ENCODE results near the gene ABCC1.

Gene ABCC1

DNA sequence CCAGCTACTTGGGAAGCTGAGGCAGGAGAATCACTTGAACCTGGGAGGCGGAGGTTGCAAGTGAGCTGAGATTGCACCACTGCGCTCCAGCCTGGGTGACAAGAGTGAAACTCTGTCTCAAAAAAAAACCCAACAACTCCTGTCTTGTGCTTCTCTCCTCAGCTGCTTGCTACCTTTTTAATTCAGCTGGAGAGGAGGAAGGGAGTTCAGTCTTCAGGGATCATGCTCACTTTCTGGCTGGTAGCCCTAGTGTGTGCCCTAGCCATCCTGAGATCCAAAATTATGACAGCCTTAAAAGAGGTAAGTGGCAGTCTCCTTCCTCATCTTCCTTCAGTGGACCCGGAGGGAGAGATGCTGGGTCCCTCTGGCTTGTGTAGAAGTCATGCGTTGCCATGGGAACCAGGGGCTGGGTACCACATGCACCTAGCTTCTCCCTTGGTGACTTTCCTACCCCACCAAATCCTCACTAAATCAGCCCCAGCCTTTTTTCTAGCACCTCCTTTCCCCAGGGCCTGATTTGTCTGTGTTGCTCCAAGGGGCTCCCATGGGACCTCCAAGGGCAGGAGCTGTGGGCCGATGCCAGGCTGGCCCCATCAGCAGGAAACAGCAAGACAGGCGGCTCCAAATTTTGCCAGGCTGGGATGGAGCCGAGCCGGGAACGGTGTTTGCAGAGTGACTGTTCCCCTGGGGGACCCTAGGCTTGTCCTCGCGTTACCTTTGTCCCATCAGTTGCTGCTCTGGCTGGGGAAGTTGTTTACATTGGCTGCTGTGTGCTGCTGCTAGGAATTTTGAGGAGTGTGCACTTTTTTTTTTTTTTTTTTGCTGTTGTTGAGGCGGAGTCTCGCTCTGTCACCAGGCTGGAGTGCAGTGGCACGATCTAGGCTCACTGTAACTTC, 65.2 kb downstream of the ABCC1 start:
- no peaks in the 10 kb centered on the region for H3K9me3 Mint-ChIP-seq
- H3K27ac Mint-ChIP-seq: peak overlapping the region in 1 of 2 donors; percentile 27
- H3K4me1 Mint-ChIP-seq: peaks cover 33% of the 10 kb centered on the region
- ATAC-seq (no peak), DNase-seq (no peak)
- H3K27me3 Mint-ChIP-seq: no peaks in the 10 kb centered on the region
- no peak overlapping the region for H3K4me3 Mint-ChIP-seq

DNA sequence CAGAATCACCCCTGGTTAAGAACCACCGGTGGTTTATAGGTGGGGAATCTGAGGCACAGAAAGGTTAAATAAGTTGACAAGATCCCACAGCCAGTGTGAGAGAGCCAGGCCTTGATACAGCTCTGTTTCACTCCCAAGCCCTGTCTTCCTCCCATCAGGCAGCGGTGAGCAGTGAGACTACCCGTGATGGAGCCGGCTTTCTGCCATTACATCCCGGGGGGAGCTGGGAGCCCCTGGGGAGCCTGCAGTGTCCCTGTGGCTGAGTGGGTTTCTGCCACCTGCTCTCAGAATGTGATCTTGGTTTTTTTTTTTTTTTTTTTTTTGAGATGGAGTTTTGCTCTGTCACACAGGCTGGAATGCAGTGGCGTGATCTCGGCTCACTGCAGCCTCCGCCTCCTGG, 66.4 kb downstream of the ABCC1 start:
- H3K4me3 Mint-ChIP-seq: no peak overlapping the region
- no peaks in the 10 kb centered on the region for H3K27me3 Mint-ChIP-seq
- ATAC-seq: no peak
- DNase-seq: no peak
- peak overlapping the region in 1 of 2 donors; percentile 1 for H3K27ac Mint-ChIP-seq
- peaks cover 33% of the 10 kb centered on the region for H3K4me1 Mint-ChIP-seq
- H3K9me3 Mint-ChIP-seq: no peaks in the 10 kb centered on the region

- peak in 1 of 2 donors; percentile 17 for DNase-seq
- H3K27me3 Mint-ChIP-seq: no peaks in the 10 kb centered on the region
- no peak overlapping the region for H3K4me3 Mint-ChIP-seq
- peaks cover 33% of the 10 kb centered on the region for H3K4me1 Mint-ChIP-seq
- peak overlapping the region in 1 of 2 donors; percentile 1 for H3K27ac Mint-ChIP-seq
- ATAC-seq: peak; percentile 50
- H3K9me3 Mint-ChIP-seq: no peaks in the 10 kb centered on the region
Observed at GRCh38 chr16:16016388-16016964, 67.1 kb downstream of the ABCC1 start.

- H3K4me1 Mint-ChIP-seq: peaks cover 33% of the 10 kb centered on the region
- H3K4me3 Mint-ChIP-seq: no peak overlapping the region
- no peaks in the 10 kb centered on the region for H3K27me3 Mint-ChIP-seq
- peak; percentile 49 for ATAC-seq
- H3K9me3 Mint-ChIP-seq: no peaks in the 10 kb centered on the region
- DNase-seq: no peak
- peak overlapping the region in 1 of 2 donors; percentile 75 for H3K27ac Mint-ChIP-seq
Observed at GRCh38 chr16:16017812-16018211, 68.4 kb downstream of the ABCC1 start.

GRCh38 chr16:16018705-16019104, 69.3 kb downstream of the ABCC1 start:
- H3K27ac Mint-ChIP-seq: no peak overlapping the region
- DNase-seq (no peak), ATAC-seq (no peak)

DNA sequence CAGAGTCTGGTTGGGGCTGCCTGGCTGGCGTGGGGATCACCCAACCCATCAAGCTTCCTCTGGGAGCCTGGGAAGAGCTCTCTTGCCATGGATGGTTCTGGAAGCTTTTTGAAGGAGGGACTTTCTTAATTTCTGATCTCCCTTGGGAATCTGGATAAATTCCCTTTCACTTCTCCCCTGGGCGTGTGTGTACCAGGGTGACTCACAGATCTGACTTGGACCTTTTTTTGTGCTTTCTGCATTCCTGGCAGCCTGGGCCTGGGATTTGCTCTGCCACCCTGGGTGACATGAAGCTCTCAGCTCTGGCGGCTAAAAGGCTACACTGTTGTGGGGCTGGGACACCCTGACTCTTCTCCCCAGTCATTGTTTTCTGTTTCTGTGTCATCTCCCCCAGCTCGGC, 70.1 kb downstream of the ABCC1 start:
- ATAC-seq (no peak), DNase-seq (no peak)
- Mint-ChIP-seq H3K27me3 (no peaks in the 10 kb centered on the region), H3K27ac (peak overlapping the region in 1 of 2 donors; percentile 67), H3K9me3 (no peaks in the 10 kb centered on the region), H3K4me1 (peaks cover 48% of the 10 kb centered on the region), H3K4me3 (no peak overlapping the region)

More at GRCh38 chr16:16018705-16019104, 69.3 kb downstream of the ABCC1 start:
- no peaks in the 10 kb centered on the region for H3K9me3 Mint-ChIP-seq
- no peak overlapping the region for H3K4me3 Mint-ChIP-seq
- peaks cover 42% of the 10 kb centered on the region for H3K4me1 Mint-ChIP-seq
- no peaks in the 10 kb centered on the region for H3K27me3 Mint-ChIP-seq

- no peak overlapping the region for H3K27ac Mint-ChIP-seq
- H3K9me3 Mint-ChIP-seq: no peaks in the 10 kb centered on the region
- peaks cover 50% of the 10 kb centered on the region for H3K4me1 Mint-ChIP-seq
- no peaks in the 10 kb centered on the region for H3K27me3 Mint-ChIP-seq
- H3K4me3 Mint-ChIP-seq: no peak overlapping the region
- ATAC-seq: no peak
- no peak for DNase-seq
Observed at GRCh38 chr16:16020291-16020690, 70.9 kb downstream of the ABCC1 start.

DNA sequence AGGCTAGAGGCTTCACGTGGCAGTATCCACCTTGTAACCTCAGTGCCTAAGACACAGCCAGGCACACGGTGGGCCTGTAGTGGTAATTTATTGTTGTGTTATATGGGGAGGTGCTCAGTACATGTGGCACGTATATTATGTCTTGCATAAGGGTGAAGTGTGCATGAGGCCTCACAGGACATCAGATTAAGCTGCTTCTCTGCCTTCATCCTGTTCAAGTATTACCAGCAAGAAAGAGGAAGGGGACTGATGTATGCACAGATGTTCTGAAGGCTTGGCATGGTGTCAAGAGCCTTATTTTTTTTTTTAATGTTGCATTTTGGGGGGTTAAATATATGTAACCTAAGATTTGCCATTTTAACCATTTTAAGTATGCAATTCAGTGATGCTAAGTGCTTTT, 71.6 kb downstream of the ABCC1 start:
- Mint-ChIP-seq H3K4me3 (peak overlapping the region in 1 of 2 donors; percentile 25), H3K9me3 (no peaks in the 10 kb centered on the region), H3K27me3 (no peaks in the 10 kb centered on the region), H3K27ac (no peak overlapping the region), H3K4me1 (peaks cover 50% of the 10 kb centered on the region)
- ATAC-seq: no peak
- no peak for DNase-seq

- H3K4me1 Mint-ChIP-seq: peaks cover 47% of the 10 kb centered on the region
- no peak overlapping the region for H3K4me3 Mint-ChIP-seq
- DNase-seq (no peak), ATAC-seq (no peak)
- no peaks in the 10 kb centered on the region for H3K27me3 Mint-ChIP-seq
- H3K27ac Mint-ChIP-seq: no peak overlapping the region
- H3K9me3 Mint-ChIP-seq: no peaks in the 10 kb centered on the region
Observed at GRCh38 chr16:16021646-16021987, 72.2 kb downstream of the ABCC1 start.

- Mint-ChIP-seq H3K27me3 (no peaks in the 10 kb centered on the region), H3K4me1 (peaks cover 42% of the 10 kb centered on the region), H3K9me3 (no peaks in the 10 kb centered on the region), H3K27ac (peak overlapping the region; percentile 14 to 33), H3K4me3 (no peak overlapping the region)
- DNase-seq (no peak), ATAC-seq (no peak)
Observed at GRCh38 chr16:16021988-16022682, 72.7 kb downstream of the ABCC1 start.

GRCh38 chr16:16022683-16023064, 73.3 kb downstream of the ABCC1 start:
- Mint-ChIP-seq H3K27me3 (no peaks in the 10 kb centered on the region), H3K27ac (peak overlapping the region; percentile 14 to 33), H3K9me3 (no peaks in the 10 kb centered on the region), H3K4me1 (peaks cover 38% of the 10 kb centered on the region), H3K4me3 (no peak overlapping the region)
- DNase-seq: no peak
- no peak for ATAC-seq

- Mint-ChIP-seq H3K9me3 (no peaks in the 10 kb centered on the region), H3K27me3 (no peaks in the 10 kb centered on the region), H3K27ac (peak overlapping the region; percentile 40 to 94), H3K4me3 (peak overlapping the region; percentile 67 to 77), H3K4me1 (peaks cover 35% of the 10 kb centered on the region)
- DNase-seq (peak; percentile 39 to 59), ATAC-seq (peak; percentile 90)
Observed at GRCh38 chr16:16025214-16025968, 76.0 kb downstream of the ABCC1 start.

GRCh38 chr16:16027728-16028310, 78.4 kb downstream of the ABCC1 start:
- Mint-ChIP-seq H3K27ac (peak overlapping the region; percentile 81 to 83), H3K4me1 (peaks cover 48% of the 10 kb centered on the region), H3K27me3 (no peaks in the 10 kb centered on the region), H3K4me3 (no peak overlapping the region), H3K9me3 (no peaks in the 10 kb centered on the region)
- ATAC-seq (no peak), DNase-seq (no peak)

DNA sequence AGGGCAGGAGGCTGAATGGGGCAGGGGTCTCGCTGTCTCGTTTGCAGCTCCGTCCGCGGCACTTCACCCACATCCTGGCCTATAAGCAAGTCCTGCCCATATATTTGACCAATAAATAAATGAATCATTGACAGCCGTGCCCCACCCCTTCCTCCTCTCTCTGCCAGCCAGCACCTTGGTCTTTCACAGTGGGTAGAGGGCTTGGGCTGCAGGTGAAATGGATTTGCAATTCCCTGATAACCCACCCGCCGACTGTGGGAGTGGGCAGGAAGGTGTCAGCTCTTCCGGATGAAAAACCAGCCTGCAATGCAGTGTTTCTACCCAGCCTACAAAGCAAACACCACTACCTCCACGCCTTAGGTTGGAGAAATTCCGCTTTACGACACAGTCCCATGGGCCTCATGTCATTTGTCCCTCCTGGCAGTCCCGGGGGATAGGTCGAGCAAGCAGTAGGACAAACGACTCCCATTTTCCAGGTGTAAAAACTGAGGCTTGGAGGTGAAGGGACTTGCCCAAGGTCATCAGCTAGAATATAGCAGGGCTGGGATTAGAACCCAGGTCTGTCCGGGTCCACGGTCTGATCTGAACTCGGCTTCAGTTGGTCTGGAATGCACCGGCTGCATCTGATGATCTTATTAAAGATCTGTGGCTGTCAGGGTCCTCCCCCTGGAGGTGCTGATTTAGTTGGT, 79.0 kb downstream of the ABCC1 start:
- no peak for ATAC-seq
- Mint-ChIP-seq H3K27ac (peak overlapping the region; percentile 33 to 54), H3K4me3 (no peak overlapping the region), H3K9me3 (no peaks in the 10 kb centered on the region), H3K4me1 (peaks cover 48% of the 10 kb centered on the region), H3K27me3 (no peaks in the 10 kb centered on the region)
- DNase-seq: no peak
